NCI-H2196 treated with DMSO at 0.1 percent for 48 hours (cell line): Measurements from ENCODE around the gene DDX3X.
"Not testable (repeated sequence)": the region's sequence is repeated elsewhere in the genome, so short reads cannot be mapped to it uniquely, and the experiment has no call there.

Experiments
- DNase-seq: peaks from one replicate; lab custom pipeline; 2025; ENCODE audit not compliant: unreplicated experiment; lab: John Stamatoyannopoulos, UW

Gene DDX3X

DNA sequence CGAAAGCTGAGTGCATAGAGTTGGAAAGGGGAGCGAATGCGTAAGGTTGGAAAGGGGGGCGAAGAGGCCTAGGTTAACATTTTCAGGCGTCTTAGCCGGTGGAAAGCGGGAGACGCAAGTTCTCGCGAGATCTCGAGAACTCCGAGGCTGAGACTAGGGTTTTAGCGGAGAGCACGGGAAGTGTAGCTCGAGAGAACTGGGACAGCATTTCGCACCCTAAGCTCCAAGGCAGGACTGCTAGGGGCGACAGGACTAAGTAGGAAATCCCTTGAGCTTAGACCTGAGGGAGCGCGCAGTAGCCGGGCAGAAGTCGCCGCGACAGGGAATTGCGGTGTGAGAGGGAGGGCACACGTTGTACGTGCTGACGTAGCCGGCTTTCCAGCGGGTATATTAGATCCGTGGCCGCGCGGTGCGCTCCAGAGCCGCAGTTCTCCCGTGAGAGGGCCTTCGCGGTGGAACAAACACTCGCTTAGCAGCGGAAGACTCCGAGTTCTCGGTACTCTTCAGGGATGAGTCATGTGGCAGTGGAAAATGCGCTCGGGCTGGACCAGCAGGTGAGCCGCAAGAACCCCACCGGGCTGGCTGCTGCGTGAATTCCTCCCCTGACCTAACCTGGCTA lies at the start of gene DDX3X:
TSS of gene DDX3X (plus strand) at position 419 of the 619 bp plus-strand sequence. CDS start at position 510, 91 bp downstream.
- DNase-seq = peak; percentile 51

DNA sequence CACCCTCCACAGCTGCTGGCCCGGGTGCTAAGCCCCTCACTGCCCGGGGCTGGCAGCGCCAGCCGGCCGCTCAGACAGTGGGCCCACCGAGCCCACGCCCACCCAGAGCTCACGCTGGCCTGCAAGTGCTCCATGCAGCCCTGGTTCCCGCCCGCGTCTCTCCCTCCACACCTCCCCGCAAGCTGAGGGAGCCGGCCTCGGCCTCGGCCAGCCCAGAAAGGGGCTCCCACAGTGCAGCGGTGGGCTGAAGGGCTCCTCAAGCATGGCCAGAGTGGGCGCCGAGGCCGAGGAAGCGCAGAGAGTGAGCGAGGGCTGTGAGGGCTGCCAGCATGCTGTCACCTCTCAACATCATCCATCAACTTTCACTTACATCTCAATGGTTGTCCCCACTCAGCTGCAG lies 48.0 kb upstream of the DDX3X start:
- not testable (repeated sequence) for DNase-seq

DNA sequence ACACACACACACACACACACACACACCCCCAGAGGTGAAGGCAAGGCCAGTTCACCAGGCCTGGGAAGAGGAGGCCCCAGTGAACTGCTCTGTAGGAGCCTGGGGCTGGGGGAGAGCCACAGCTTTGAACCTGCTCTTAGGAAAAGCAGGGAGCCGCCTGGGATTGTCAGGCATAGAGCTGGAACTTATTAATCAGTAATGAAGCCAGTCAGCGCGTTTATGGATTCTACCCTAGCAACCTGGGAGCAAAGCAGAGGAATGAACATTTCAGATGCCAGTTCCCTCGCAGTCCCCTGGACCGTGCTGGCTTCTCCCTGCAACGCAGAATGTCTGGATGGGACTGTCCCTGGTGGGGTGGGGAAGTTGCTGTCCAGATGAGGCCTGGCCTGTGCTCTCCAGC lies 45.3 kb upstream of the DDX3X start:
- no peak for DNase-seq

DNA sequence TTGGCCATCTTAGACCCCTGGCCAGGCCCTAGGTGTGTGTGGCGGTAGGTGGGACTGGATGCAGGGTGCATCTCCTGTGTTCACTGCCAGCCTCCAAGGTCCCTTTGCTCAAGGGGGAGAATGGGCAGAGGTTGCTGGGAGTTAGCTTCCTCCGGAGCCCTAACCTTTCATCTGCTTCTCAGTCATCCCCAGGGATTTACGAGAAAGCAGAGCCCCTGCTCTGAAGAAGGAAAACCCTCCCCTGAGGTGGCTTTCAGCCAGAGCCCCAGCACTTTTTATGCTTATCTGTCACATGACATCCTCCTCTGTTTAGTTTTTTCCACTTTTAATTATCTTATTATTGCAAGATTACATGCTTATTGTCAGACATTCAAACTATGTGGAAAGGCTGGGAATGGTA lies 44.9 kb upstream of the DDX3X start:
- DNase-seq = no peak

DNA sequence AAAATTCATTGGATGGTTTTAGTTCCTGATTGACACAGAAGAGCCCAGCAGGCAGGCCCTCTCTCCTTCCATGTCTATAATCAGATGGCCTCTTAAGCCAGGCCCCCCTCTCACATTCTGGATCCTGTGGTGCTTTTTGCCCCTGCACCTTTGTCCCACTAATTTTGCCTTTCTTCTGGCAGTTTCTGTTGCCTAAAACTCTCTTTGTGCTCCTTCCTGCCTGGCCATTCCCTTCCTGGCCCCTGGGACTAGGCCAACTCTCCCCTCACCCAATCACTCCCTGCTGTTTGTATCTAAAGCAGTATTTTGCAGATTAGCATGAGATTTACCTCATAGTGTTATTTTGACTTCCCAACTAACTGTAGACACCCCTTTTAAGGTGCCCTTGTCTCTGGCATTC lies 42.7 kb upstream of the DDX3X start:
- DNase-seq = no peak

DNA sequence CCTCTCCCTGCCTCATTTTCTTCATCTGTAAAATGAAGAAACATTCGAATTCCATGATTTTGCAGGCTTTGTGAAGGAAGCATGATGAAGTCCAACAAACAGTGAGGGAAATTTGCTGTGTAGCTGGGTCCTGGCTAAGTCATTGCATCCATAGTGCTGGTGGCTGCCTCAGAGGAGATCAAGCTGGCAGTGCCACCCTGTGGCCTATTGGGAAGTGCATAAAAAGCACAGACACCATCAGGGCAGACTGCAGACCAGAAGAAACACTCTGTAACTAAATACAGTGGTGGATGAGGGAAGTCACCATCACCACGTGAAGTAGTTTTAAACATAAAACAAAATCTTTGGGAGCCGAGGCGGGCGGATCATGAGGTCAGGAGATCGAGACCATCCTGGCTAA lies 40.7 kb upstream of the DDX3X start:
- DNase-seq = peak; percentile 0

DNA sequence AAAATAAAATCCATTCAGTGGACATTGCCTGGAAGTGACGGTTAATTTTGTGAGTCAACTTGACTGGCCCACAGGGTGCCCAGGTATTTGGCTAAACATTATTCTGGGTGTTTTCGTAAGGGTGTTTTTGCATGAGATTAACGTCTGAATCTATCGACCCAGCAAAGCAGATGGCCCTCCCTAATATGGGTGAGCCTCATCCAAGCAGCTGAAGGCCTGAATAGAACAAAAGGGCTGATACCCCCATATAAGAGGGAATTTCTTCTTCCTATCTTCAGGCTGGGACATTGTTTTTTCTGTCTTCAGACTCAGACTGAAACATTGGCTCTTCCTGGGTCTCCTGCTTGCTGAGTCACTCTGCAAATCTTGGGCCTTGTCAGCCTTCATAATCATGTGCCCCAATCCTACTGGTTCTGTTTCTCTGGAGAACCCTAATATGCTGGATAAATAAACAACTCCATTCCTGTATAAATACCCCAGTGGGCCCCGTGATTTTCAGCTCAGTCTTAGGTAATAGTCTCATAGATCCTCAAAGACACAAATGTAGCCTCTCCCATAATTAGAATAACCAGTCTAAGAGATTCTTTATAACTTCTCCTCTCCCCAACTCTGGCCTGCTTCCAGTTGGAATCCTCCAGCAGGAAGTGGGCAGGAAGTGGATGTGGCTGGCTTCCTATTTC lies 33.1 kb upstream of the DDX3X start:
- no peak for DNase-seq

DNA sequence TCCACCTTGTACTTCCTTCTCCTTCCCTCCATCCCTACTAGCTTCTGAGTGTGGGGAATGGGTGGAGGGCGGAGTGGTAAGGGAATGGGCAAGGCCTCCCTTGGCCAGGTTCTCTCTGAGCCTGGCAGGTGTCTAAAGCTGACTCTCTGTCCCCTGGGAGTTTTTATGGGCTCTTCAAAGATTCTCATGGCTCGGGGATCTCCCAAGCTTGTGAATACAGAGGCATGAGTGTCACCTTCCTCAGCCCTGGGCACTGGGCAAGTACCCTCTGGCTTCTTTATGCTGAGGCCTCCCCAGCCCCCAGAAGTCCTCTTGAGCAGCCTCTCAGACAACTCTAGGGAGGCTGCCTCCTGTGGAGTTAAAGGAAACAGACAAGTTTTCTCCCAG lies 32.5 kb upstream of the DDX3X start:
- no peak for DNase-seq

DNA sequence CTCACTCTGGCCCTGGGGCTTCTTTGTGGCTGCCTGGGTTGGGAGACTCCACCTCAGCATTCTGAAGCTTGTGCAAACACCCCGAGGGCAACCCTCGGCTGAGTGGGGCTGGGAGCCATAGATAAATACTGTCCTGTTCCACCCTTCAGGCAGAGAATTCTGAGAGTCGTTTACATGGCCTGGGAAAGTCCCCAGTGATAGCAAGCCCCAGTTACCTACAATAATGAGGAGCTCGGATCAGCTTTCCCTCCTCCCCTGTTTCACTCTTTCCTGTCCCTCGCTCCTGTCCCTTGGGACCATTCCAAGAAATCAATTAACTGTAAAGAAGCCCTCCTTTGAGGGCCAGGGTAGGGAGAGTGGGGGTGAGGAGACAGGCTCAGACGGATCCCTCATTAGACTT lies 31.6 kb upstream of the DDX3X start:
- DNase-seq = no peak

DNA sequence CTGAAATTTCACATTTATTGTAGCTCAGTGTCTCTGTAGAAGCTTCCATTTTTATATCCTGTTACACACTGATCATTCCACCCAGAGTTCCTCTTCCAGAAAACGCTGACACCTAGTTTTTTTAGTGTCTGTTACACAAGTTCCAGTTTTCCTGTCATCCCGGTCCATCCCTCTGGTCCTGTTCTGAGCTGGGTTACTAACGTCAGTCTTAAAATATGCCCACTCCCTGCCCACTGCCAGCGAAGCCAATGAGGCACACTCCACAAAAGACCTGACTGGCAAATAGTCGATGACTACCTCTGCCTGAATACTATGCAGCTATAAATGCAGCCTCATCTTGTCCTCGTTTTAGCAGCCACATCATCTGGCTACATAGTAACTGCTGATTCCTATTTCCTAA lies 30.9 kb upstream of the DDX3X start:
- DNase-seq = no peak

DNA sequence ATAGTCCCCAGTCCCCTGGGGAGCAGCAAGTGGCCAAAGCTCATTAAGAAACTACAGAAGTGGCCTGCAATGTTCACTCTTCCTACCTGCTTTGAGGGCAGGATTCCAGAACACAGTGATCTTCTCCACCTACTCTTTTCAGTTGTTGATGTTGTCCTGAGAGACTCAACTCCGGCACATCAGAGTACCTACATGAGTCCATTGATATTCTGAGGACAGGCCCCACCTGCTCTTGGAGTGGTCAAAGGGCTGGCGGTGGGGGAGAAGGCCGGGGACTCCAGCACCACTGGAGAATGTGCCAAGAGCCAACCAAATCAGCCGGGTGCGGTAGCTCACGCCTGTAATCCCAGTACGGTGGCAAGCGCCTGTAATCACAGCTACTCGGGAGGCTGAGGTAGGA lies 29.8 kb upstream of the DDX3X start:
- no peak for DNase-seq

DNA sequence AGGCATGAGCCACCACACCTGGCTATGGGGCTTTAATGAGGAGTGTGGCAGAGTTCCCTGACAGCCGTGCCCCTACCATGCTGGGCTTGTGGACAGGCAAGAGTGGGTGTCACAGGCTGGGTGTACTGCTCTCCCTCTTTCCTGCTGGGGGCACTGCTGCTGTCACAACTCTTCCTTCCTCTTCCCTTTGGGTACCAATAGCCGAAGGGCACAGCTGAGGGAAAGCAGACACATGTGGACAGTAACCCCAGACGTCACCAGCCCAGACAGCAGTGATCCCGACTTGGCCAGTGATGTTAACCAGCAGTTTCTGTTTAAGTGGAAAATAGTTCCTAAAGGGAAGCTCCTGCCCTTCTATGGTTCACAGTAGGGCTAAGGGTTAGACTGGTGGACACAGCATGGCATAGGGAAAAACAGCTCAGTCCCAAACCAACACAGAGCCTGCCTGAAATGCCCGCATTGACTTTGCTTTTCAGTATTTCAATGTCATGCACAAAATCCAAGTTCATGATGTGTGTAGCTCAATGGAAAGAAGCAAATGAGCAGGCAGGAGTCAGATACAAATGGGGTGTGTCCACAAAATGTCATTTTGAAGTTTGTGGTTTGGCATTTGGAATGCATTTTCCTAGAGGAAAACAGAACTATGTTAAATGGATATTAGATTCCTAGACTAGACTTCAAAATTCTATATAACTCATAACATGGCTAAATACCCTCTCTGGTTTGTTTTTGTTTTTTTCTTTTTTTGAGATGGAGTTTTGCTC lies 24.9 kb upstream of the DDX3X start:
- no peak for DNase-seq

DNA sequence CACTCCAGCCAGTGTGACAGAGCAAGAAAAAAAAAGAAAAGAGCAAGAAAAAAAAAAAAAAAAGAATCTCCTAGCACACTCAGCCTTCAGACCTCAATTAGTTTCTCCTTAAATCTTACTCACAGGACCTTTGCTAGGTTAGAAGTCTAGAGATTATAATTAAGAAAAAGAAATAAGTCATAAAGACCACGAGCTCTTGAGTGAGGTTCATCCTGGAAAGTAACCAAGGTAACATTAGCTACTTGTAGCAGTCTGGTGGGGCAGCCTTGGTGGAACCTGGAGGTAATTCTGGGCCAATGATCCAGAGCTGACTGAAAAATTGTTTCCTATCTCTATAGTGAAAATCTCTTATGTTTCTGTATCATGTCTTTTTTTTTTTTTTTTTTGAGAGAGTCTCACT lies 21.2 kb upstream of the DDX3X start:
- no peak for DNase-seq

DNA sequence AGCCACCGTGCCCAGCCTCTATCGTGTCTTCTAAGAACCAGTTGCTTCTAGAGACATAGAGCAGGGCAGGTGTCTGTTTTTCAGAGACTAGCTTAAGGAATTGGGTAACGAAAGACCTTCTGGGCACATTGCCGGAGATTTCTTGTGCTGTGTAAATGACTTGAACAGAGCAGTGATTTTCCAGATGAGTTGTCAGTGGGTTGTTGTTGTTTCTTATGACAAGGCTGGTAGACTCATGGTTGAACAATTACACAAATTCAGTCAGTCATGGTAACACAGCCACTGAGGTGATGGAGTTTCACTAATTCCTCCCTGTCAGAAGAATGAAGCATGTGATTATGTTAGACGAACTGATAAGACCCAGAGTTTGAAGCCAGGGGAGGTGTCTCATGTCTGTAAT lies 20.5 kb upstream of the DDX3X start:
- no peak for DNase-seq

DNA sequence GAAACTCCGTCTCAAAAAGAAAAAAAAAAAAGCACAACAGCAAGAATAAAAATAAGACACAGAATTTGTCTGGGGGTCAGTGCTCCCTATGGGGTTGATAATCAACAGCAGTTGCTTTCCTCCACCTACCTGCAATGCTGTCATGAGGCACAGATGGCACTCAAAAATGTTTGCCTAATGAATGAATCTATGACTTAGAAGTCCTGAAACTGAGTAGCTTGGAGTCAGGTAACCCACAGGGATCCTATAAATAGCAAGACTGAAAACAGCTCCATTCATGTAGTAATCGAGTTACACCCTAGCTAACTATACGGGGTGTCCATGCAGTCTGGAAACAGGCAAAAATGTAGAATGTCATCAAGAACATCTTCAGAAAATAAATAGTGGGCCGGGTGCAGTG lies 19.8 kb upstream of the DDX3X start:
- DNase-seq = no peak

DNA sequence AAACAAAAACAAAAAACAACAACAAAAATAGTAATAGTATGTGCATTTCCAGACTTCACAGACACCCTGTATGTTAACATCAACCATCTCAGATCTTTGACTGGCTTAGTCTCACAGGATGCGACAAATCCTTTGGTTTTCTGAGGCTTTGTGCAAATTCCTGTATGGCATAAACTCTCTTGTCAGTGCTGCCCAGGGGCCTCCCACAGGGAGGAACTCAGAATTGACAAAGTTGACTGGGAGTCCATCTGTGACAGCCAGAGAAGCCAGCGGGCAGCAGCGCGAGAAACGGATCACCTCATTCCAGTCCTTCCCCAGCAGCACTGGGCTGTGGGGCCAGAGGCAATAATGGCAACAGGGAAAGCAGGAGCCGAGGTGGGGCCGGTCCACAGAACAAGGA lies 19.1 kb upstream of the DDX3X start:
- DNase-seq = no peak

DNA sequence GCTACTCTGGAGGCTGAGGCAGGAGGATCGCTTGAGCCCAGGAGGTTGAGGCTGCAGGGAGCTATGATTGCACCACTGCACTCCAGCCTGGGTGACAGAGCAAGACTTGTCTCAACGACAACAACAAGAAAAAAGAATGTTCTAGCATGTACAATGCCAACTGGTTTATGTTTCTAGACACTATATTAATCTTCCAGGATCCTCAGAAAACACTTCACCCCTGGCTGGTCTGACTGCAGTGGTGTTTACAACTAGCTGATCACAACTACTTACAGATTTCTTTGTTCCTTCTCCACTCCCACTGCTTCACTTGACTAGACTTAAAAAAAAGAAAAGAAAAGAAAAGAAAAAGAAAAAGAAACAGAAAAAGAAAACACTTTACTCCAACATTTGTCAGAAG lies 17.7 kb upstream of the DDX3X start:
- not testable (repeated sequence) for DNase-seq

DNA sequence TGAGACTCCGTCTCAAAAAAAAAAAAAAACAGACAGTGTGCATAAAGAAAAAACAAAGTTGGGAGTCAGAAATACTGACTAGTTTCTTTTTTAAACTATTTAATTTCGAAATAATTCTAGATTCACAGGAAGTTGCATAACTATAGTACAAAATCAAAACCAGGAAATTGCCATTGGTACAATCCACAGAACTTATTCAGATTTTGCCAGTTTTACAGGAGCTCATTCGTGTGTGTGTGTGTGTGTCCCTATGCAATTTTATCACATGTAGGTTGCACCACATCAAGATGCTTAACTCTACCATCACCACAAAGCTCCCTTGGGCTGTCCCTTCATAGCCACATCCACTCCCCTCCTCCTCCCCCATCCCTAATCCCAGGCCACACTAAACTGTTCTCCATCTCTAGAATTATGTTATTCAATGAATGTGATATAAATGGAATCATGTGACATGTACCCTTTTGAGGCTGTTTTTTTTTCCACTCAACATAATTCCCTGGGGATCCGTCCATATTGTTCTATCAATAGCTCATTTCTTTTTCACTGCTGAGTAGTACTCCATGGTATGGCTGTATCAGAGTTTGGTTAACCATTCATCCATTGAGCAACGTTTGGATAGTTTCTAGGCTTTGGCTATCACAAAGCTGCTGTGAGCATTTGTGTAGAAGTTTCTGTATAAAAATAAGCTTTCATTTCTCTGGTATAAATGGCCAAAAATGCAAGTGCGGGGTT lies 16.3 kb upstream of the DDX3X start:
- DNase-seq = no peak

DNA sequence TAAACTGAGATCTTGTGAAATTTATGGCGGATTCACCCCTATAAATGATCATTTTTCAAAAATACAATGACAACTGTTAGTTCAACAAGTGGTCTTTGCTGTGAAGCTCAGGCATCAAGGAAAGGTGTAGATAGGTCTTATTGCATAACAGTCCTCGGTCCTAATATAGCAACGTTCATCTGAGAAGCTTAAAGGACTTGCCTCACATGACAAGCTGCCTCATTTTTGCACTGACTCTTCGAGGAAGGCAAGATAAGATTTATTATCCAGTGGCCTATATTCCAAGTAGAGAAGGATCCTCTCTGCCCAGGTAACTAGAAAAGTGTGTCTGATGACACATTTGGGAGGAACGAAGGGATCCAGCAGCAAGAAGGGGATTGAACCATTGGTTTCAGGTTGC lies 13.6 kb upstream of the DDX3X start:
- no peak for DNase-seq

DNA sequence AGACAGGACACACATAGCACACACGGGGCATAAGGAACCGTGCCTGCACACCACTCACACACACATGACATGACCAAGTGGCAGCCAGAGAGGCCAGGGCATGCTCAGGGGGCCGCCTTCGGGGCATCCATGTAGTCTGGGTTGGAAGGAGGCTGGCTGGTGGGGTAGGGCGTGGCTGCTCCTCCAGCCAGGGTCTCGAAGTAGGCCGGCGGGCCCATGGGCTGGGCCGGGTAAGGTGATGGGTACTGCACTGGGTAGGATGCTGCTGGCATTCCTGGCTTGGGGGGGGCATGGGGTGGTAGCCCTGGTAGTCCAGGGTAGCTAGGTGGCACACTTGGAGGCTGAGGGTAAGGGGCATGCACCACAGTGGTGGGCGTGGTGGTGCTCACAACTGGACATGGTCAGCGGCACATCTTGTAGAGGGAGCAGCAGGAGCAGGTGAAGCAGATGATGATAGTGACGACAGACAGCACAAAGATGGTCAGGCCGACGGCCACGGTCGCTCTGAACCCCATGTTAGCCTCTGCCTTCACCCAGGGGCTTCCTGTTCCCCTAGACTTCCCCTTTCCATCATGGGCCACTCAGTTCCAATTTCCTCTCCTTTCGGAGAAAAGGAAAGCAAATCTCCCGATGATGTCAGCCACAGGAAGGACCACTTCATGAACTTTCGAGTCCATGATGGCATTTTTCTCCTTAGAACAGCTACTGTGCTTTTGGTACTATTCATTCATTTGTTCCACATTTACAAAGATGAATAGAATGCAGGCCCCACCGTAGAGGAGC lies 10.9 kb upstream of the DDX3X start:
- DNase-seq = no peak

DNA sequence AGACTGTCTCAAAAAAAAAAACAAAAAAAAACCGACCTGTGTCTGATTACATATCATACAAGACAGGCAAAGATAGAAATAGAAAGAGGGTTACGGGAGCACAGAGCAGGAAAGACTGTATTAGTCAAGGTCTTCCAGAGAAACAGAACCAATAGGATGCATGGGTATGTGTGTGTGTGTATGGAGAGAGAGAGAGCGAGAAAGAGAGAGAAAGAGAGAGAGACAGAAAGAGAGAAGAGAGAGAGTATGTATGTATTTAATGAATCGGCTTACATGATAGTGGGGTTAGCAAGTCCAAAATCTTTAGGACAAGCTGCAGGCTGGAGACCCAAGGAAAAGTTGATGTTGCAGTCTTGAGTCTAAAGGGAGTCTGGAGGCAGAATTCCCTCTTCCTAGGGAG lies 7.5 kb upstream of the DDX3X start:
- no peak for DNase-seq
